Panc1 (cell line): ENCODE results near the gene CHD1L.

Experiments used
- TF ChIP-seq, protein P1 (sequence below): fragments of 450-650 bp; IDR thresholded peaks from 2 replicates; pipeline ENCODE4 v1.5.1; 2017; ENCODE audit warnings: mild to moderate bottlenecking
- TF ChIP-seq, protein P2 (sequence below), 2 experiments: IDR thresholded peaks; 2 replicates each; pipeline ENCODE4 v1.6.1; 2011 to 2012; ENCODE audit warnings: low read depth in 2 of 2, control low read depth in 1 of 2, low read length in 1 of 2, mild to moderate bottlenecking in 1 of 2, moderate library complexity in 1 of 2; ENCODE audit not compliant: insufficient read depth in 1 of 2

DNA sequence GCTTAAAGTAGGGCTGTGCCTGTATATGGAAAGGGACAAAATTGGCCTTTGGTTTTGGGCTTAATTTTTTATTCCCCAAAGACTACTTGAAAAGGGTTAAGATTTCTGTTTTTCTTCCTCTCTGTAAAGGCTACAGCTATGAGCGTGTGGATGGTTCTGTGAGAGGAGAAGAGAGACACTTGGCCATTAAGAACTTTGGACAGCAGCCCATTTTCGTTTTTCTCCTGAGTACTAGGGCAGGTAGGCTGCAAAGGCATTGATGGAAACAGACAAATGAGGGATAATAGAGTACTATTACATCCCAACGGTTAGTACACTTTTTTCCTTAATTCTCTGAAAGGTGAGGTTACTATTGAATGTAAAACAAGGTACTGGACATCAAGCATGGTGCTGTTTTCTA, 29.6 kb downstream of the CHD1L start:
- TF ChIP-seq, protein P1, sequence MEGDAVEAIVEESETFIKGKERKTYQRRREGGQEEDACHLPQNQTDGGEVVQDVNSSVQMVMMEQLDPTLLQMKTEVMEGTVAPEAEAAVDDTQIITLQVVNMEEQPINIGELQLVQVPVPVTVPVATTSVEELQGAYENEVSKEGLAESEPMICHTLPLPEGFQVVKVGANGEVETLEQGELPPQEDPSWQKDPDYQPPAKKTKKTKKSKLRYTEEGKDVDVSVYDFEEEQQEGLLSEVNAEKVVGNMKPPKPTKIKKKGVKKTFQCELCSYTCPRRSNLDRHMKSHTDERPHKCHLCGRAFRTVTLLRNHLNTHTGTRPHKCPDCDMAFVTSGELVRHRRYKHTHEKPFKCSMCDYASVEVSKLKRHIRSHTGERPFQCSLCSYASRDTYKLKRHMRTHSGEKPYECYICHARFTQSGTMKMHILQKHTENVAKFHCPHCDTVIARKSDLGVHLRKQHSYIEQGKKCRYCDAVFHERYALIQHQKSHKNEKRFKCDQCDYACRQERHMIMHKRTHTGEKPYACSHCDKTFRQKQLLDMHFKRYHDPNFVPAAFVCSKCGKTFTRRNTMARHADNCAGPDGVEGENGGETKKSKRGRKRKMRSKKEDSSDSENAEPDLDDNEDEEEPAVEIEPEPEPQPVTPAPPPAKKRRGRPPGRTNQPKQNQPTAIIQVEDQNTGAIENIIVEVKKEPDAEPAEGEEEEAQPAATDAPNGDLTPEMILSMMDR: no peak
- TF ChIP-seq, protein P2, sequence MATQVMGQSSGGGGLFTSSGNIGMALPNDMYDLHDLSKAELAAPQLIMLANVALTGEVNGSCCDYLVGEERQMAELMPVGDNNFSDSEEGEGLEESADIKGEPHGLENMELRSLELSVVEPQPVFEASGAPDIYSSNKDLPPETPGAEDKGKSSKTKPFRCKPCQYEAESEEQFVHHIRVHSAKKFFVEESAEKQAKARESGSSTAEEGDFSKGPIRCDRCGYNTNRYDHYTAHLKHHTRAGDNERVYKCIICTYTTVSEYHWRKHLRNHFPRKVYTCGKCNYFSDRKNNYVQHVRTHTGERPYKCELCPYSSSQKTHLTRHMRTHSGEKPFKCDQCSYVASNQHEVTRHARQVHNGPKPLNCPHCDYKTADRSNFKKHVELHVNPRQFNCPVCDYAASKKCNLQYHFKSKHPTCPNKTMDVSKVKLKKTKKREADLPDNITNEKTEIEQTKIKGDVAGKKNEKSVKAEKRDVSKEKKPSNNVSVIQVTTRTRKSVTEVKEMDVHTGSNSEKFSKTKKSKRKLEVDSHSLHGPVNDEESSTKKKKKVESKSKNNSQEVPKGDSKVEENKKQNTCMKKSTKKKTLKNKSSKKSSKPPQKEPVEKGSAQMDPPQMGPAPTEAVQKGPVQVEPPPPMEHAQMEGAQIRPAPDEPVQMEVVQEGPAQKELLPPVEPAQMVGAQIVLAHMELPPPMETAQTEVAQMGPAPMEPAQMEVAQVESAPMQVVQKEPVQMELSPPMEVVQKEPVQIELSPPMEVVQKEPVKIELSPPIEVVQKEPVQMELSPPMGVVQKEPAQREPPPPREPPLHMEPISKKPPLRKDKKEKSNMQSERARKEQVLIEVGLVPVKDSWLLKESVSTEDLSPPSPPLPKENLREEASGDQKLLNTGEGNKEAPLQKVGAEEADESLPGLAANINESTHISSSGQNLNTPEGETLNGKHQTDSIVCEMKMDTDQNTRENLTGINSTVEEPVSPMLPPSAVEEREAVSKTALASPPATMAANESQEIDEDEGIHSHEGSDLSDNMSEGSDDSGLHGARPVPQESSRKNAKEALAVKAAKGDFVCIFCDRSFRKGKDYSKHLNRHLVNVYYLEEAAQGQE (IDR thresholded peaks at IDR 0.05; ENCODE audit: insufficient read depth in 1 of 2, low read depth in 2 of 2, low read length in 1 of 2): no peak
